H1 (cell line): Measurements from ENCODE around the gene KCNN1. TPM values are rescaled to one million over a fixed set of nuclear protein-coding genes. Genes with fewer than 3 reads are reported as not detected.

ENCODE experiments used
- GABPA ChIP-seq: IDR thresholded peaks from 2 replicates; pipeline ENCODE4 v1.6.1; 2011; ENCODE audit warnings: mild to moderate bottlenecking, low read length, moderate library complexity, borderline replicate concordance; ENCODE audit not compliant: insufficient read depth
- TAF1 ChIP-seq: IDR thresholded peaks from 2 replicates; pipeline ENCODE4 v1.6.1; 2011; ENCODE audit warnings: mild to moderate bottlenecking, low read depth, low read length
- polyA plus RNA-seq, 7 experiments: library from polyadenylated mRNA; depleted of rRNA in 3 of 7; stranded (reverse) in 5 of 7; unstranded in 2 of 7; fragments of >200 nt in 5 of 7; fragments of 200-250 nt in 2 of 7; gene quantifications; 1 replicate in 5 of 7; 2 replicates in 1 of 7; 4 replicates in 1 of 7; pipeline versions ENCODE4 v1.2.1 to v1.2.3, GENCODE V29; 2011 to 2013; ENCODE audit warnings: missing spikeins in 2 of 7, mixed read lengths in 2 of 7
- total RNA-seq: library from RNA; stranded (reverse); fragmentation: NEBNext Ultra II Directional; extraction: Animal tissue kit (Norgen Biotek cat#: 25700); gene quantifications from 2 replicates; pipeline ENCODE4 v1.2.1, GENCODE V29; 2021

Gene KCNN1
- total and polyA plus RNA-seq, 2 of the 8 experiments (the other 6 are each of a cell fraction or from before 2014, with no cell fraction given) = 11.0 to 12.5 TPM

DNA sequence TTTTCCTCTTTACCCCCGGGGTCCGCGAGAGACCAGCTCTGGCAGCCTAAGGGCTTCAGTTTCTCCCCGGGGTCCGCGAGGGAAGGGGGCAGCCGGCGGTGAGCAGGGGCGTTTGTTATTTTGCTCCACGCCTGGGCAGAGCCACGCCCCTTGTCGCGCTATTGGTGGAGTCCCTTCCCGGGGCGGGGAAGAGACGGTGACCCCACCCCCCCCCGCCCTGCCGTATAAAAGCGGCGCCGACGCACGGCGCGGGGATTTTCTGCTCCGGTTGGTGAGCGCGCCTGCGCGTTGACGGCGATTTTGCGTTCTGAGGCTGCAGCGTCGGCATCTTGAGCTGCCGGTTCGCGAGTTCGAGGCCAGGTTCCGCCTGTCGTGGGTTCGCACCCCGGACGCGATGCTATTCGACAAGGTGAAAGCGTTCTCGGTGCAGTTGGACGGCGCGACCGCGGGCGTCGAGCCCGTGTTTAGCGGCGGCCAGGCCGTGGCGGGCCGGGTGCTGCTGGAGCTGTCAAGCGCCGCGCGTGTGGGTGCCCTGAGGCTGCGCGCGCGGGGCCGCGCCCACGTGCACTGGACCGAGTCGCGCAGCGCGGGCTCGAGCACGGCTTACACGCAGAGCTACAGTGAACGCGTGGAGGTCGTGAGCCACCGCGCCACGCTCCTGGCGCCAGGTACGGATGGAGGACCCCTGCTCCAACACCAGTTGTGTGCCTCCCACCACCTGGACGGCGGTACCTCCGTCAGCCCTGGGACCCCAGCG lies 41.2 kb downstream of the KCNN1 start, which contains the start of gene ARRDC2 (continued):
- TF ChIP-seq TAF1 = peak; percentile 62
- peak; percentile 63; the same call in 1 of the 2 replicates for TF ChIP-seq GABPA
